Limb (tissue), 2 donors: Measurements from ENCODE around the gene MTUS2.

Source experiments
- DNase-seq, 2 donors: peaks; one replicate each; pipeline ENCODE4 v3.0.0-alpha.2; 2016; ENCODE audit errors: extremely low spot score in 2 of 2

Gene MTUS2

GRCh38 chr13:28820099-28821051 is at the start of gene MTUS2:
Gene MTUS2, plus strand, starts transcription at chr13:28820339.
- DNase-seq, result peak in 1 of 2 donors; percentile 50

- no peak for DNase-seq
Measured at GRCh38 chr13:28778308-28779215, 41.6 kb upstream of the MTUS2 start.

GRCh38 chr13:28792992-28793391 is 27.1 kb upstream of the MTUS2 start:
- DNase-seq, result peak in 1 of 2 donors; percentile 3

GRCh38 chr13:28794396-28794795 is 25.7 kb upstream of the MTUS2 start:
- DNase-seq, result no peak

GRCh38 chr13:28796938-28797257 is 23.2 kb upstream of the MTUS2 start:
- DNase-seq, result no peak

- no peak for DNase-seq
Measured at GRCh38 chr13:28805193-28805819, 14.8 kb upstream of the MTUS2 start.

DNA sequence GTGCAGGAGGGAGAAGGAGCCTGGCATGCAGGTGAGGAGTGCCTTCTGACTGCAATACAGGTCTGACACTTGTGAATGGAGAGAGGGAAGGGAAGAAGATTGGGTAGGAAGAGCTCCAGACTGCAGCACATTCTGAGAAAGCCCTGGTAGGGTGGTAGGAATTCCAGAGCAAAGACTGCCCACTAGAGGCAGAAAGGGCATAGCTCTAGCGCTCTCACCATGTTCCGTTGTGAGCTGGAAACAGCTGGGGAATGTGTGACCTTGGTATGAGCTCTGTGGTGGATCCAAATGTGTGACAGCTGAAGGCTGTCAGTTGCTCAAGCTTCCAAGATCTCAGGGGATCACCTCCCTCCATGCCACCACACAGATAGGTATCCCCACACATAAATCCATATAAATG is 2.9 kb upstream of the MTUS2 start:
- no peak for DNase-seq

DNA sequence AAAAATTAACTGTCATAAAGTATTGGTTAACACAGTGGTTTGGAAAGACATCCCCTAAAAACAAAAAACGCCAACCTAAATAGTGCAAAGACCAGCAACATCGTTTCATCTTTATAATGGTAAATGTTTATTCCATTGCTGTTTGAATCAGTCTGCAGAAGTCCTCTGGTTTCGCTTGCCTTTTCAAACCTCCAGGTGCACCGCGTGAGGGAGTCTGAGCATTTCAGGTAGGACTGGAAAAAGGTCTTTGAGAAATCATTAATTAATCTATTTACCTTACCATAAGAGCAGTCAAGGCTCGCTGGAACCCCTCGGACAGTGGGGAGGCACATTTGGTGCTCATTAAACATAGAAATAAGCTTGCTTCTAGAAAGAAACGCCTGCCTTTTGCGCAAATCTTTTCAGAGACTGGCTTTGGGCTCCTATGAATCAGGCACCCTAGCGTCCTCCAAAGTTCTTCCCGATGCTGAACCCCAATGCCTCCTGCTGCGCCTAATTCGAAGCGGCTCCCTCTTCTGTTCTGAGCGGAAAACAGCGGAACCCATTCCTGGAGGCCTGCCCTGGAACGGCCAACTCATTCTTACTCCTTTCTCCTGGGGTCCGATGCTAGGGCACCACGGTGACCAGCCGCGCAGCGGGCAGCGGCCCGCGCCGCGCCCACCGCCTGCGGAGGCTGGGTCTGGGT is 951 bp upstream of the MTUS2 start:
- no peak for DNase-seq

DNA sequence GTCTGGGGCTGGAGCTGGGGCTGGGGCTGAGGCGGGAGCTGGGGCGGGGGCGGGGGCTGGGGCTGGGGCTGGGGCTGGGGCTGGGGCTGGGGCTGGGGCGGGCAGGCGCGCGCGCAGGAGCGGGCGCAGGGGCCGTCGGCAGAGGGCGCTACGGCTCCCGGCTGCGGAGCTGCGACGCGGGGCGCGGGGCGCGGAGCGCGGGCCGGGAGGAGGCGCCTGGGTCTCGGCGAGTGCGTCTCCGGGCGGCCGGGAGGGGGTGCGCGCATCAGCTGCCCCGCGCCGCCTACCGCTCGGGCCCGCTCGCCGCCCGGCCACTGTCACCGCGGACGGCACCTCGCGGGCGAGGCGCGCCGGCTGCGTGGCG is 422 bp upstream of the MTUS2 start:
- peak; percentile 35 to 86 for DNase-seq

- no peak for DNase-seq
Measured at GRCh38 chr13:28822151-28822550, 2.0 kb downstream of the MTUS2 start.

DNA sequence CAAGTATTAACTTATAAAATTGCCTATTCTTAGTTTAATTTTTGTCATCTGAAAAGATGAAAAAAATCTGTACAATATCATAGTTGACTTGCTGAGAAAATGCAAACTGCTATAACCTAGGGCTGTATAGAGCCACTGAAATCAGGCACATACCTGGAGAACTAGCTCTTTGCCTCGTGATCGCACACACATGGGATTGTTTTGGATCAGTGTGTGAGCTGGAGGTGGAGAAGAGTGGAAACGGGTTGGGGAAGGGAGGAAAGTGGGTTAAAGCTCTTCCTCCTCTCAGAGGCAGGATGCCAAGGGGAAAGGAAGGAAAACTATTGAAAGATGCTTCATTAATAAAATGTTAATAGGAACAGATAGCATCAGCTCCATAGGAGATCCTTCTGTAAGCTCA is 2.7 kb downstream of the MTUS2 start:
- no peak for DNase-seq

DNA sequence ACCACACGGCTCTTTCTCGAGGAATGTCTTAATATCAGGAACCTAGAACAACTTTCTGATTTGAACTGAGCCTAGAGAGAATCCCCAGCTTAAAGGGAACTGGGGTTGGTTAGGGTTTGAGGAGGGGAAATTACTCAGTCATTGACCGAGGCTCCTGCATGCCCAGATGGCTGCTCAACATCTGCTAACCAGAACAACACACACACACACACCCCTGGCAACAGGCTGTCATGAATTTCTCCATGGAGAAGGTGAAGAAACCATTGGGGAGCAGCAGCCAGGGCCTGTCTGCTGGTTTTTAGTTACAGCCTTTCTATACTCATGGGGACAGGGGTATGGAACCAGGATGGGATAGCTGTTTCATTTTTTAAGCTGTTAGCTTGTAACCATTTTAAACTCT is 5.2 kb downstream of the MTUS2 start:
- DNase-seq, result no peak

DNA sequence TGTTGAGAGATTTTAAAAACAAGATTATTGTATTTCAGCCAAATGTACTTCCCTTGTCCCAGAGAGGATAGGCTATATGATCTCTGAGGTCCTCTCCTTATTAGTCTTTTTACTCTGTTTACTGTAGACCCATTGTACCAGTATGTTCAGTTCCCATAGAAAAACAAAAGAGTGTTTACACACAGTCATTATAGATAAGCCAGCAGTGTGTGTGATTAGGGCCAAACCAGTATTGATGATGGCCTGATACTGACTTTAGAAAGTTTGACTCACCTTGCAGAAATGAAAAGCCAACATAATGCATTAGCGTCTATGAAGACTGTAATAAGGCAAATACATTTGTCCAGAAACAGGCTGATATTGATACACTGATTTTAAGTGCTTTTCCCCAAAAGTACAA is 6.2 kb downstream of the MTUS2 start:
- no peak for DNase-seq

DNA sequence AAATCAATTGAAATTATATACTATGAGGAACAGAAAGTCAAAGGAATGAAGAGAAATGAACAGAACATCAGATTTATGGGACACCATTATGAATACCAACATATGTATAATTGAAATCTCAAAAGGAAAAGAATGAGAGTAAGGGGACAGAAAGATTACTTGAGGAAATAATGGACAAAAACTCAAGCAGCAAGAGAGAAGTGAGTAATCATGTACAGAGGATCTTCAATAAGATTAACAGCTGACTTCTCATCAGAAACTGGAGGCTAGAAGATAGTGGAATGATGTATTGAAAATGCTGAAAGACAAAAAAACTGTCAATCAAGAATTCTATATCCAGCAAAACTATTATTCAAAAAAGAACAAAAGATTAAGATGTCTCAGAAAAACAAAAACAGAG is 10.4 kb downstream of the MTUS2 start:
- no peak for DNase-seq

DNA sequence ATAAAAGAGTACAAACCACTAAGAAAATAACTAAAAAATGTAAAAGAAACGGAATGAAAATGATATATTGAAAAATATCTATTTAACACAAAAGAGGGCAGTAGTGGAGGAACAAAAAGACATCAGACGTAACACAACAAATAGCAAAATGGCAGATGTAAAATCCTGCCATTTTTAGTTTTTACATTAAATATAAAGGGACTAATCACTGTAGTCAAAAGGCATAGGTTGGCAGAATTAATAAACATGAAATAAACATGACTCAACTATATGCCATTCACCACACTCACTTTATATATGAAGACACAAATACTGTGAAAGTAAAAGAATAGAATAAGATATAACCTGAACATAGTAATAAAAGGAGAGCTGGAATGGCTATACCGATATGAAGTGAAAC is 11.0 kb downstream of the MTUS2 start:
- DNase-seq, result no peak

DNA sequence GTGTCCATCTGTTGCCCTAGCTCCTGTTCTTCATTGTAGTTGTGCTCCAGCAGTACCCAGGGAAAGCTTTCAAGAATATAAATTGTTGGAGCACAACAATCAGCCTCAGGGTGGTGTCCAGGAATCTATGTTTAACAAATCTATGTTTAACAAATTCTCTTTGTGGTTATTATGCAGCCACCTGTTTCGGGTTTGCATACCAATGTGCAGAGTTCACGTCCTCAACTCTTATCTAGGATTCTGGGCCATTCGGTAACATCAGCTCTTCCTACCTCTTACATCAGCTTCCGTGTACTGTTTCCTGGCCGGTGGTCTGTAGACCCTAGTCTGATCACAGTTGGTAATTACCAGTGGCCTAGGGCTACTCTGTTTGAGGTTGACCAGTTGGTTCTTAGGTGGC is 17.0 kb downstream of the MTUS2 start:
- DNase-seq, result no peak

- no peak for DNase-seq
Measured at GRCh38 chr13:28843639-28844038, 23.5 kb downstream of the MTUS2 start.

GRCh38 chr13:28849441-28849840 is 29.3 kb downstream of the MTUS2 start:
- no peak for DNase-seq

GRCh38 chr13:28850226-28850625 is 30.1 kb downstream of the MTUS2 start:
- no peak for DNase-seq

DNA sequence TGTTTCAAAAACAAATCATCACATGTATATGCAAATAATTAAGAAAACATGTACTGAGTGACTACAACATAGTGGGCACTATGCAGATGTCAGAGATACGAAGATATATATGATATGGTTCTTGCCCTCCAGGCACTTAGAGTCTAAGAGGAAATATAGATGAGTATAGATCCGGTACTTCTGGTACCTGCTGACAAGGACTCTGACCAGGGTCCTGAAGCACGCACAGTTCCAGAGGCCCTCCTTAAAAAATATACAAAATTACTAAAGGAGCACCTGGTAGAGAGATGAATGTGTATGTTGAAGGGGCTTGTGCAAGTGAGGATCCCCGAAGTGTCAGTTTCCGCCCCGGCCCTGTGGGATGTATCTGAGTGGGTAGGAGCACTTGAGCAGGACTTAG is 31.3 kb downstream of the MTUS2 start:
- DNase-seq, result no peak

GRCh38 chr13:28854657-28855056 is 34.5 kb downstream of the MTUS2 start:
- DNase-seq, result no peak

DNA sequence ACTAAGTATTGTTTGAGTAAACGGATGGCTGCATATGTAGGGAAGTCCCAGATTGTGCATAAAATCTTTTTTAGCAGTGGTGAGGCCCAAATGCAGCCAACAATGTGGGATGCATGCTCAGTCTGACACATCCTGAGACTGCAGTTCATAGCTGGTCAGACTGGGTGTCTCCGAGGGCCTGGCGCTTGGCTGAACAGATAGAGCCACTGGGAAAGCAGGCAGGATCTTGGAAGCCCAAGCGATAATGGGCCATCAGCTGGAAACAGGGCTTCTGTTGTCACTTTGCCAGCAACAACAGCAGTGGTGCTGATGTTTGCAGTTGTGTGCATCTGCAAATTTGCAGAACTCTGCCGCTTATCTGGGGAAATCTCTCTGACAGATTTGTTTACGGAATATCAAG is 36.1 kb downstream of the MTUS2 start:
- DNase-seq, result no peak
